Psoas muscle (tissue), 8 donors: ENCODE data around the gene CTNNAL1. TPM values are rescaled to one million over a fixed set of nuclear protein-coding genes. Genes with fewer than 3 reads are reported as not detected.
A peak's percentile ranks its signal among the peaks of the same experiment; 100 is the strongest.

Experiments
- ATAC-seq, 4 donors: fragments of 200-7000 bp; cut with Tn5 transposase; one replicate each; pipeline ENCODE4 v1.9.1; 2020; ENCODE audit warnings: moderate library complexity in 3 of 4, mild to moderate bottlenecking in 2 of 4
- DNase-seq, 2 donors: peaks; one replicate each; pipeline ENCODE4 v3.0.0-alpha.2; 2020
- H3K27ac ChIP-seq: fragments of 200-600 bp; one replicate; pipeline ENCODE4 v1.8.0; 2022
- H3K27me3 ChIP-seq, 3 donors: fragments of 200-600 bp in 1 of 3; one replicate each; pipeline versions ENCODE4 v1.6.1 to v1.8.0; 2013 to 2022; ENCODE audit warnings: low read length in 2 of 3, mild to moderate bottlenecking in 2 of 3, moderate library complexity in 1 of 3; ENCODE audit not compliant: insufficient read depth in 3 of 3
- H3K36me3 ChIP-seq, 2 donors: fragments of 200-600 bp in 1 of 2; one replicate each; pipeline versions ENCODE4 v1.6.1 to v1.8.0; 2013 to 2022; ENCODE audit warnings: low read depth in 1 of 2, mild to moderate bottlenecking in 1 of 2, moderate library complexity in 1 of 2; ENCODE audit not compliant: insufficient read depth in 1 of 2
- H3K4me1 ChIP-seq: fragments of 200-600 bp; one replicate; pipeline ENCODE4 v1.8.0; 2022
- H3K4me3 ChIP-seq: fragments of 200-600 bp; one replicate; pipeline ENCODE4 v1.8.0; 2022; ENCODE audit warnings: mild to moderate bottlenecking
- H3K9me3 ChIP-seq: fragments of 200-600 bp; one replicate; pipeline ENCODE4 v1.8.0; 2022
- WGBS, 3 donors: extraction: QIAGEN DNeasy Blood & Tissue Kit; methylation state at CpG; one replicate each; pipeline versions ENCODE4 v1.1.6 to v1.1.7; 2013; 5-methylcytosine and 5-hydroxymethylcytosine counted together
- intact Hi-C, 2 donors: fragments of 100-400 bp; cut with DNase I; formaldehyde crosslinking; loops; one replicate each; pipeline versions ENCODE4 v1.11.0 to v1.14.2; 2022
- polyA plus RNA-seq, 3 donors: library from polyadenylated mRNA; stranded (reverse); fragments of 200-250 nt; gene quantifications; one replicate each; pipeline ENCODE4 v1.2.3, GENCODE V29; 2013
- total RNA-seq, 4 donors: library from RNA; stranded (reverse); fragmentation: NEBNext Ultra II Directional in 2 of 4; extraction: Animal tissue kit (Norgen Biotek cat#: 25700) in 2 of 4; gene quantifications; one replicate each; pipeline versions ENCODE4 v1.2.1 to v1.2.4, GENCODE V29; 2021 to 2023
- TF ChIP-seq, protein P1 (sequence below): fragments of 200-600 bp; IDR thresholded peaks from one replicate; pipeline ENCODE4 v1.8.0; 2022; ENCODE audit warnings: antibody characterized with exemption
- donor health status: healthy with polysubstance abuse.
- donor health status: DM: no; HTN: no; CAD: no; lungs with moderate emphysema.
- donor health status: Bipolar disorder and iron deficiency.
- donor health status: healthy.
- donor health status: DM: yes; HTN: yes; CAD: no.
- donor health status: DM: no; HTN: no; CAD: no.
- donor health status: DM: no; HTN: no; CAD: no.
- donor health status: DM: yes; HTN: yes; CAD: no.

The CTNNAL1 gene
- total and polyA plus RNA-seq, 7 donors: 14.1 to 49.4 (median 35.2) TPM

DNA sequence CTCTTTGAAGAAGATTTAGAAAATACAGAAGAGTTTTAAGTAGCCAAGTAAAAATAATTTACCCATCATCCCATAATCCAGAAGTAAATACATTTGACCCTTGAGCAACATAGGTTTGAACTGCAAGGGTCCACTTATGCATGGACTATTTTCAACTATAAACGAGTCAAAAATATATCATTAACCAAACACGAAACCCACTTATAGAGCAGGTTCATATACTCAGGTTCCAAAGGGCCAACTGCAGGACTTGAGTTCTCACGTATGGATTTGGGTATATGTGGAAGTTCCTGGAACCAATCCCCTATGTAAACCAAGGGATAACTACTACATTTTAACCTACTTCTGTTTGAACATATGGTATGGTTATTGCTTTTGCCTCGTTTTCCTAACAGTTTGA, 73.3 kb downstream of the CTNNAL1 start:
- DNase-seq (no peak), ATAC-seq (no peak)
- H3K4me1 ChIP-seq: peaks cover 5% of the 10 kb centered on the region
- TF ChIP-seq, protein P1, sequence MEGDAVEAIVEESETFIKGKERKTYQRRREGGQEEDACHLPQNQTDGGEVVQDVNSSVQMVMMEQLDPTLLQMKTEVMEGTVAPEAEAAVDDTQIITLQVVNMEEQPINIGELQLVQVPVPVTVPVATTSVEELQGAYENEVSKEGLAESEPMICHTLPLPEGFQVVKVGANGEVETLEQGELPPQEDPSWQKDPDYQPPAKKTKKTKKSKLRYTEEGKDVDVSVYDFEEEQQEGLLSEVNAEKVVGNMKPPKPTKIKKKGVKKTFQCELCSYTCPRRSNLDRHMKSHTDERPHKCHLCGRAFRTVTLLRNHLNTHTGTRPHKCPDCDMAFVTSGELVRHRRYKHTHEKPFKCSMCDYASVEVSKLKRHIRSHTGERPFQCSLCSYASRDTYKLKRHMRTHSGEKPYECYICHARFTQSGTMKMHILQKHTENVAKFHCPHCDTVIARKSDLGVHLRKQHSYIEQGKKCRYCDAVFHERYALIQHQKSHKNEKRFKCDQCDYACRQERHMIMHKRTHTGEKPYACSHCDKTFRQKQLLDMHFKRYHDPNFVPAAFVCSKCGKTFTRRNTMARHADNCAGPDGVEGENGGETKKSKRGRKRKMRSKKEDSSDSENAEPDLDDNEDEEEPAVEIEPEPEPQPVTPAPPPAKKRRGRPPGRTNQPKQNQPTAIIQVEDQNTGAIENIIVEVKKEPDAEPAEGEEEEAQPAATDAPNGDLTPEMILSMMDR: no peak
- no peak overlapping the region for H3K27ac ChIP-seq
- H3K27me3 ChIP-seq: no peaks in the 10 kb centered on the region
- H3K9me3 ChIP-seq: no peaks in the 10 kb centered on the region
- no peak overlapping the region for H3K4me3 ChIP-seq
- 89 to 92% (median 89%) methylated on average over 4 of the region's 4 CpGs for WGBS, 3 donors
- intact Hi-C loops: no loop called here
- peaks cover 0 to 81% of the 10 kb centered on the region in 2 donors for H3K36me3 ChIP-seq

DNA sequence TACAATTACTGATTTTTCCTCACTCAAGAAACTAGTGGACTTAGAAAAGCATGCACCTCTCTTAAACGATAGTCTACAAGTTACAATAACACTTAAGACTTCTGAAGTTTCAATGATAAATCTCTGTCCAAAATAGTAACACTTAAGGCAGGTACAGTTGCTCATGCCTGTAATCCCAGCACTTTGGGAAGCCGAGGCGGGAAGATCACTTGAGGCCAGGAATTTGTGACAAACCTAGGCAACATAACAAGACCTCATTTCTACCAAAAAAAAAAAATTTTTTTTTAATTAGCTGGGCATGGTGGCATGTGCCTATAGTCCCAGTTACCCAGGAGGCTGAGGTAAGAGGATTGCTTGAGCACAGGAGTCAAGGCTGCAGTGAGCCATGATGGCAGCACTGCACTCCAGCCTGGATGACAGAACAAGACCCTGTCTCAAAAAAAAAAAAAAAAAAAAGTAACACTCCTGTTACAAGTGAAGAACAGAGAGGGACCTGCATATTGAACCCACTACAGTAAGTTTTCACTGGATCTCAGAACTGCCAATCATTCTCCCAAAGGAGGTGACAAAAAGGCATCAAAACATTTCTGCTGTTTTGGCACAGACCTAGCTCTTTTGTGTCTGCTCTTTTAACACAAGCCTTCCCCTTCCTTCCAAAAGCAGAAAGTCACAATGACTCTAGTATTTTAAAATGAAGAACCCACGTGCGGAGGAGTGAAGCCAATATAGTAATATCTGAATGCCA, 75.6 kb downstream of the CTNNAL1 start:
- no peak overlapping the region for H3K27ac ChIP-seq
- H3K36me3 ChIP-seq: peaks cover 0 to 60% of the 10 kb centered on the region in 2 donors
- DNase-seq (no peak), ATAC-seq (no peak)
- WGBS, 3 donors: 70 to 82% (median 77%) methylated on average over 5 of the region's 5 CpGs
- no peaks in the 10 kb centered on the region for H3K9me3 ChIP-seq
- intact Hi-C loops: no loop called here
- H3K4me1 ChIP-seq: peaks cover 11% of the 10 kb centered on the region
- H3K27me3 ChIP-seq: no peaks in the 10 kb centered on the region
- TF ChIP-seq, protein P1: no peak
- H3K4me3 ChIP-seq: no peak overlapping the region

DNA sequence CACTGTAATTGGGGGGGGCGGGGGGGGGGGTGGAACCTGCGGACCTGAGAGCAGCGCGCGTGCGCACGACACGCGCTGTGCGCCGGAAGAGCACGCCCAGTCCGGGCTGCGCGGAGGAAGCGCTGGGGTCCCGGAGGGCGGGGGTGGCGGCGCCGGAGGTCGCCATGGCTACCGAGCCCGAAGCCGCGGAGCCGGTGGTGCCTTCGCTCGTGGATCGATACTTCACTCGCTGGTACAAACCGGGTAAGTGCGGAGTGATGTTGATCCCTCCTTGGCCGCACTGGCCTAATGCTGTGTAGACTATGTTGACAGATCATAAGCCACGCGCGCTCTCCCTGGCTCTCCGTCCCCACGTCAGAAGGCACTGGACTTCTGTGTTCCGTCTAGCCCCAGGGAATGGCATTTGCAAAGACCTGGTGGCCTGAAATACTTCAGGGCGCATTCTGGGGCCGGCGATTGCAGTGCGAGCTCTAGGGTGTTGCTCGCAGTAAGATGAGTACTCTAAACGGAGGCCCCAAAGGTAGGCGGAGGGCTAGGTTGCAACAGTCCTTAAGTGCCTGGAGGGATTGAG, 78.9 kb downstream of the CTNNAL1 start, which contains the start of gene ABITRAM:
ABITRAM (plus strand) TSS at position 78 of the 571 bp plus-strand sequence; CDS start at position 165, 87 bp downstream.
- TF ChIP-seq, protein P1: no peak
- peaks cover 20% of the 10 kb centered on the region for H3K4me1 ChIP-seq
- intact Hi-C loops: loop anchor here in 1 of 2 donors (5.0 kb wide), 1 partner anchor 78 kb away; the partner anchor contains the start of gene CTNNAL1

DNA sequence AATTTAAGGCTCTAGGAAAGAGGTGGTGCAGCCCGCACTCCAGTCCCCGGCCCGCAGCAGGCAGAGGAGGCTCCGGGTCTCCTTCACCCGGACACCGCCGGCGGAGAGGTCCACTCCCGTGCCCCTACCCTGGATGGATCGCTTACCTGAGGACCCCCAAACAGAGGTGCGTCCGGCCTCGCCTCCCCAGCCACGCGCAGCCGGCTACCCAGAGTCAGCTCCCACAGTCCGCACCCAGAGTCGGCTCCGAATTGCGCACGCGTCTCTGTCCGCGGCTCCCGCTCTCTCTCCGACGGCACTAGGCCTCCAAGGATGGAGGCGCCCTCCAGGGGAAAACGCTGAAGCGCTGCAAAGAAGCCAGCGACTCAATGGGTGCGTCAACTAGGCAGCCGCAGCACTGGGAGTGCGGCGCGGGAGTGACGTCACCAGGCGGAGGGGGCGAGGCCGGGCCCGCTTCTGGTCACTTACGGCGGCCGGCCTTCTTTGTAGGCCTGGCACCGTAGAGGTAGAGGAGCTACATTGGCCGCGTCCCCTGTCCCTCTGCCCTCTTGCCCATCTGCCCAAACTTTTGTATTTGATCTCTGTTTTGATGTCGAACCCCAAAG, 79.5 kb downstream of the CTNNAL1 start, which contains the start of gene ELP1:
ELP1 (minus strand) TSS at position 407 of the 605 bp plus-strand sequence. CDS start 2,978 bp downstream, outside the sequence.
- Histone ChIP-seq H3K9me3 (no peaks in the 10 kb centered on the region), H3K36me3 (peaks cover 0 to 43% of the 10 kb centered on the region in 2 donors), H3K27ac (peak within 1 kb of the TSS; percentile 93), H3K27me3 (no peaks in the 10 kb centered on the region), H3K4me1 (peaks cover 20% of the 10 kb centered on the region), H3K4me3 (peak within 1 kb of the TSS; percentile 97)
- TF ChIP-seq, protein P1: no peak
- DNase-seq (peak; percentile 92 to 96), ATAC-seq (peak; percentile 92 to 94 (median 93))
- intact Hi-C loops: loop anchor here in 1 of 2 donors (5.0 kb wide), 1 partner anchor 78 kb away; the partner anchor contains the start of gene CTNNAL1
- WGBS, 3 donors: 0 to 1% (median 0%) methylated on average over 37 to 48 of the region's 48 CpGs

More for the DNA sequence above, 78.9 kb downstream of the CTNNAL1 start, which contains the start of gene ABITRAM:
- Histone ChIP-seq H3K27ac (peak within 1 kb of the TSS; percentile 93), H3K4me3 (peak within 1 kb of the TSS; percentile 97), H3K27me3 (no peaks in the 10 kb centered on the region), H3K9me3 (no peaks in the 10 kb centered on the region), H3K36me3 (peaks cover 0 to 43% of the 10 kb centered on the region in 2 donors)
- 0% methylated on average over 46 to 47 of the region's 47 CpGs for WGBS, 3 donors
- DNase-seq: peak; percentile 76 to 85
- ATAC-seq: peak; percentile 94 to 95 (median 94)
